HG02763 (cell line): ENCODE results near the gene PHOSPHO1.
A peak's percentile ranks its signal among the peaks of the same experiment; 100 is the strongest.

Source experiments
- ATAC-seq: cut with Tn5 transposase; IDR thresholded peaks from one replicate; pipeline ENCODE4 v1.9.1; 2021; ENCODE audit warnings: mild to moderate bottlenecking, moderate library complexity; ENCODE audit not compliant: unreplicated experiment

The PHOSPHO1 gene

DNA sequence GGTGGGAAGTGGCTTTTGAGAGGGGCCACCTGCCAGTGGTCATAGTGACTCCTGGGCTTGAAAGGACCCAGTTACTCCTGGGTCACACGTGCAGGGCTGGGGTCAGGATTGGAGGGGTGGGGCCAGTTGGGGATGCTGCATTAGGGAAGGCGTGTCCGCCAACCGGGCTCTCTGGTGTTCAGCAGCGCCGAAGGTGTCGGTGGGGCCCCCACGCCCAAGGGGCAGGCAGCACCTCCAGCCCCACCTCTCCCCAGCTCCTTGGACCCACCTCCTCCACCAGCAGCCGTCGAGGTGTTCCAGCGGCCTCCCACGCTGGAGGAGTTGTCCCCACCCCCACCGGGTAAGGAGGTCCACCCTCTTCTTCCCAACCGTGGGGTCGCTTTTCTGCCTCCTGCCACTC, 10.6 kb downstream of the PHOSPHO1 start:
- no peak for ATAC-seq

DNA sequence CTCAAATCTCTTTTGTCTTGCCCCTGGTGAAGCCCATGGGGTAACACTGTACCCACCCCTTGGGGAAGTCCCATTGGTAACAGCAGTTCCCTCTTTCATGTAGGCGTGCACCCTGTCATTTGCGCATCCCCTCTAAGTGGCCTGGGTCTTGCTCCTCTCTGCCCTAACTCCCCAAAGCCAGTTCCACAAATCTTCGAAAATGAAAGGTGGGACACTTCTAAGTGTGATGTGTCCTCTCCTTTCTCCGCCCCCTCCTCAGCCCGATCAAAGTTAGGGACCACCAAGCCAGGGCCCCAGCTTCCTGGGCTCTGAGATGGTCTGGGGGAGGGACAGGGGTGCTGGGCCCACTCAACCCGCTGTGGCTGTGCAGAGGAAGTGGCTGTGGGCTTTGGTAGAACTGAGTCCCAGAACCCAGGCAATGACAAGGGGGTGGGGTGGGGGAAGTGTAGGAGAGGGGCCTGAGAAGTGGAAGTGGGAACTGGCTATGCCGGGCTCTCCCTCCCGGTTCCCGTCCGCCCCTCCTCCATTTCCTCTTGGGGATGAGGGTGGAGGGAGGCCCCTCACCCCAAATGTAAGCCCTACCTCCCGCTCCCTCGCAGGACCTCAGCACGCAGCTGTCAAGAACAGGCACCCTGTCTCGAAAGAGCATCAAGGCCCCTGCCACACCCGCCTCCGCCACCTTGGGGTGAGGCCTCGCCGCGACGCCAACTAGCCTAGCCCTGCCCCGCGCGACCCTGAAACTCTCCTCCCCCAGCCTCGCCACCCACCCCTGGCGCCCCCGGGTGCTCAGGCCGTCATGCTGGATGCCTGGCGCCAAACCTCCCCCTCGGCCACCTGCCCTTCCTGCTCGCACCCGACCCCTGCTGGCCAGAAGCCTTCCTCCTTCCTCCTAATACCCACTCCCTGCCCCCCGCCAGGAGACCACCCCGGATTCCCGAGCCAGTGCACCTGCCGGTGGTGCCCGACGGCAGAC, 11.4 kb downstream of the PHOSPHO1 start:
- ATAC-seq: no peak

DNA sequence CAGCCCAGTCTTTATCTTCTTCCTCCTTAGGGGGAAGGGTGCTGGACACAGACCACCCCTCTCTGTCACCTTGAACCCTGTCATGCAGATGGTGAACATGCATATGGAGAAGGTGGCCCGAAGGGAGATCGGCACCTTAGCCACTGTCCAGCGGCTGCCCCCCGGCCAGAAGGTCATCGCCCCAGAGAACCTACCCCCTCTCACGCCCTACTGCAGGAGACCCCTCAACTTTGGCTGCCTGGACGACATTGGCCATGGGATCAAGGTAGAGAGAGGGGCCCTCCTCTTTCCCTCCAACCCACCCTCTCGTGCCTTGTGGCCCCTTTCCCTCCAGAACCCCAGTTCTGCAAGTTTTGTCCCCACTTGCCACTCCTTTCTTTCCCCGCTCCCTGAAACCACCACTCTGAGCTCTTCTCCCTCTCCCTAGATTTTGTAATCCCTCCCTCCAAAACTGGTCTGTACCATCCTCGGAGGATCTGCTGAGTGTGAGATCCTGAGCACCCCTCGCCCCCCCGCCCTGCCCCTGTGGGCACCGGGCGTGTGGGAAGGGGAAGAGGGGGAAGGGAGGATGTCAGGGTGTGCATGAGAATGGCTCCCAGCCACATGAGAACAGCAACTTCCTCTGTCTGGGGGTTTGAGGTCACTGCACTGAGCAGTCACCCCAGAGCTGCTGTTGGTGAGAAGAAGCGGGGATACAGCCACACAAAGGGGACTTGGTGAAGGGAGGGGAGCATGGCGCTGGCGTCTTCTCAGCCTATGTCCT, 12.8 kb downstream of the PHOSPHO1 start:
- peak; percentile 38 for ATAC-seq

DNA sequence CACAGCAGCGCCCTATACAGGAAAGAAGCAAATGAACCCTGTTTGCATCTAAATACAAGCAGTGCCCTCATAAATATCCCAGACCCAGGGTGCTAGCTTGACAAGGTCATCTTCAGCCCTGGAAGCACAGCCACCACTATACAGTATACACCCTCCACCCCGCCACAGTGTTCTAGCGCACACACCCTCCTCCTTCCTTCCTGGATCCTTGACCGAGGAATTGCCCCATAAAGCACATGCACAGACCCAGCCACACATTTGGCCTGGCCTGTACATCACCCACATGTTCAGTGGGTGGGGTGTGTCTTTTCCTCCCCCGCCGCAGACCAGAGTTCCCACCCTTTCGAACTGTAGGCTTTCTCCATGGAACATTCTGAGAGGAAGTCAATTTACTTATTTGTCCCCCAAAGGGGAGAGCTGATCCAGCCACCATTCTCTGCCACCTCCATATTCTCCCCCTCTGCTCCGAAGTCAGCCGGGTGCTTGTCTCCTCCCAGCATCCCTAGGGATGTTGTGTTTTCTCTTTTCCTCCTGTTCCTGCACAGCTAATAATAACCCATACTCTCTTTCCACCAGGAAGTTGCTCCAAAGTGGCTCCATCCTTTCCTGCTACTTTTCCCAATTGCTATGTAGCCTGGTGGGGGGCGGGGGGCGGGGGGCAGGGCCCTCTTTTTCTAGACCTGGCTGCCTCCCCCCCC, 13.5 kb downstream of the PHOSPHO1 start:
- ATAC-seq: no peak

DNA sequence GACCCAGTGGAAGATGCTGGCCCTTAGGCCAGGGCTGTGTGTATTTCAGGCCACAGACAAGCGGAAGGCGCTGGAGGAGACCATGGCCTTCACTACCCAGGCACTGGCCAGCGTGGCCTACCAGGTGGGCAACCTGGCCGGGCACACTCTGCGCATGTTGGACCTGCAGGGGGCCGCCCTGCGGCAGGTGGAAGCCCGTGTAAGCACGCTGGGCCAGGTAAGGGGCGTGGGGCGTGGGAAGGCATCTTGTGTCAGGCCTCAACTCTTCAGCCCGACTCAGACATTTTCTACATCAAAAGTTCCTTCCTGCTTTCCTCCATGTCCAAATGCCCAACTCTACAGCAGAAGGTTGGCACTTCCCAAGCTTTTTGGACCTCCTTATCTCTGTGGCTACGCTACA, 14.1 kb downstream of the PHOSPHO1 start:
- no peak for ATAC-seq

DNA sequence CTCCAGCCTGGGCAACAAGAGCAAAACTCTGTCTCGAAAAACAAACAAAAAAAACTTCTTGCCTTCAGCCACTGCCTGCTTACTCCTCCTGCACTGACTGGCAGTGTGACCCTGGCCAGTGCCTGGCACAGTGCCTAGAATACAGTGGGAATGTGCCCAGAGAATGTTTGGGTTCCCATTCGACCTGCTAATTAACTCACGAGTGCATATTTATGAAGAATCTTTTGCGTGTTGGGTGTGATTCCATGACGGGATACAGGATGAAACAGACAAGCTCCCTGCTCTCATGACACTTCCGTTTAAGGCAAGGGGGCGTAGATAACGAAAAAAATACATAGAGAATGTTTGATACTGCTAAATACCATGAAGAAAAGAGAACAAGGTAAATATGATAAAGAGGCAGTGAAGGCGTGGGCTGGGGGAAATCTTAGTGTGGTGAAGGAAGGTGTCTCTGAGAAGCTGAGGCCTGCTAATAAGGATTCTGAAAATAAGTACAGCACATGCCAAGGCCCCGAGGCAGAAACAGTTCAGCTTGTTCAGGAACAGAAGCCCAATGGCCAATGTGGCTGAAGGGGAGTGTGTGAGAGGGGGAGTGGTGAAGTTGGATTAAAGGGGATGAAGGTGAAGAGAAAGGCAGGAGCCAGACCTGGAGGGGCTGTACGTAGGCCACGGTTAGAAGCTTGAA, 15.8 kb downstream of the PHOSPHO1 start:
- ATAC-seq: no peak

DNA sequence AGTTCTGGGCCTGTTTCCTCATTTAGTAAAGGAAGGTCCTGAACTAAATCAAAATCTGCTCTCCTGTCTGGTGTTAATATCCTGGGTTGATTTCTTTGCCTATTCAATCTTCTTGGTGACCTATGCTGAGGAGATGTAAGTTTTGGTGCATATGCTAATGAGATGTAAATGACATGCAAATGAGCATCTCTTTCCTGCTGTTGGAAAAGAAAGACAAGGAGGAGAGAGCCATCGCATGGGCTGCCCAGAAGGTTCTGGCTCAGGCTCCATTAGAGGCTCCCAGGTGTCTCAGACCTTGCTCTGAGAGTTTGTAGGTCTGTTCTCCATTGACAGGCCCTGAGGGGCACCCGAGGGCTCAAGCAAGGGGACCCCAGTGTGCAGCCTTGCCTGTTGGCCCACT, 16.7 kb downstream of the PHOSPHO1 start:
- no peak for ATAC-seq

DNA sequence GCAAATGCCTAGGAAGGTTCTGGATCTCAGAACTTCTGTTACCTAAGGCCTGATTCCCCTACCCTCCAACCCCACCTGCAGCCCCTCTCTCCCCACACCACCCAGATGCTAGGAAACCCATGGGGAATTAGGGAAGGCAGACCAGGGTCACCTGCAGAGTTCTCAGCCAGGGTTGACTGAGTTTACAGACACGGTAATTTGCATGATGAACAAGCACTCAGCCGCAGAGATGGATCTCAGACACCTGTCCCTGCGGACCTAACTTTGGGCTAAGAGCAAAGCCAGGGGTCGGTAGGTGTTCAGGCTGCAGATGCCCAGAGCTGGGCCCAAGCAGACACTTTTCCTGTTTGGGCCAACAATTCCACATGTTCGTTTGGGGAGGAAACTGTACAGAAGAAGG, 17.2 kb downstream of the PHOSPHO1 start:
- ATAC-seq: no peak

DNA sequence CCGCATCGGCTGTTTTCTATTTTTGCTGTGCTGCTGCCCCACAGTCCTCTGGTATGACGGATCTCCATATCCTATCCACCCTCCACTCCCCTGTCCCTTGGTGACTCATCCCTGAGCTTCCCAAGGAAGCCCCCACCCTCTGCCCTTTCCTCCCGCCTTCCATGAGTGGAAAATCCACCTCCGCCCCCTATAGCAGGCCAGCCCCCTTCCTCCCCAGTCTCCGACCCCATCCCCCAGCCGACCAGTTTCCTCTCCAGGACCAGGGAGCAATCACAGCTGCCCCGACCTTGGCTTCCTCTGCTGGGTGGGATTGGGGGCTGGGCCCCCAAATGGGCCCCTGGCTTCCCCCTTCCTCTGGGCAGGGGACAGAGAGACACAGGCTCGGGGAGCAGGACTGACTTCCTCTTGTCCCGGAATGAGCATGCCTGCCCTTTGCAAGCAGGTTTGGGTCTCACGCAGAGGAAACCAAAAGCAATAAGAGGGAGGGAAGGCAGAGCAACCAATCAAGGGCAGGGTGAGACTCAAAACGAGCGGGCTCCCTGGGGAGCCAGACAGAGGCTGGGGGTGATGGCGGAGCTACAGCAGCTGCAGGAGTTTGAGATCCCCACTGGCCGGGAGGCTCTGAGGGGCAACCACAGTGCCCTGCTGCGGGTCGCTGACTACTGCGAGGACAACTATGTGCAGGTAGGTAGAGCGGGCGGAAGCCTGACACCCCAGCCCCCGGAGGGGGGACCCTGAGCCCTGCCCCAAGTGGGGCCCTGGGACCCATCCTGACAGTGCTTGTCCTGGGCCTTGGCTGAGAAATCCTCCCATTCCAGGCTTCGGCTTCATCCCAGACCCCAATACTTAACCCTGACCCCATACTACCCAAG, 20.2 kb downstream of the PHOSPHO1 start, which contains the start of the genes ABI3 and GNGT2:
Gene ABI3 (plus strand): TSS at position 550 of the 872 bp plus-strand sequence. CDS start 18 bp downstream, at position 568.
Gene GNGT2 (minus strand): TSS at position 417 of the 872 bp plus-strand sequence. CDS start 3,152 bp downstream, outside the sequence.
- ATAC-seq: peak; percentile 79

DNA sequence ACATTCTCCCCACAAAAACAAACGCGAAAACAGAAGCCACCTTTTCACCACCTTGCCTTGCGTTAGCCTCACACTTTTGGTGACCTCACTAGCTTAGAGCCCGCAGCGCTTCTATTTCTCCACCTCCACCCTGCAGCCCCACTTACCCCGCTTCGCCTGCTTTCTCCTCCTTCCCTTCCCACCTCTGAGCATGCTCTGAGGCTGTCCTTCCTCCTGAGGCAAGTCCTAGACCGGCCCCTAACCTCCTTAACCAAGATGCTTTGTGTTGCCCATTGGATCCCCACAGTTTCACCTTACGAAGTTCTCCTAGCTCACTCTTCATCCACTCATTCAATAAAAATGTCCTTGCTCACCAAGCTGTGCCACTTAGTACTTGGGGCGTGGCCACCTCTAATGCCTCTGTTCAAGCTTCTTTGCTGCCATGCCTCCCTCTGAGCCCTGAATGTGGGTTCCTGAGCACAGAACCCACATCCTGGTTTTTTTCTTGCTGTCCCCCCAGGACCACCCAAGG, 21.5 kb downstream of the PHOSPHO1 start:
- ATAC-seq: no peak

DNA sequence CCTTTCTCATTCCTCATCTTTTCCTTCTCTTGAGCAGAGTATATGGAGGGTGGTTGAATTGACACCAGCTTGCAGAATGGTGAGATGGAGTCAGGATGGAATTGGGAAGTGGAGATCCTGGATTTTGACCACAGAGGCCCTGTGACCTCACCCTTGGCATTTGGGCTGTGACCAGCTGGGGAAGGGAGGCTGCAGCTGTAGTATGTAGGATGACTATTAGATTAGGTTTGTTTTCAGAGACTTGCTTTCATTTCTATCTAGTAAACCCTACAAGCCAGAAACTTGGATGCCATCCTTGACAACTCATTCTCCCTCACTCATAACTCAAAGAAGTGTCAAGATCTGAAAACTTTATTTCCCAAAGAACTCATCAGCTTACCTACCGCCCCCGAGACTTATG, 26.1 kb downstream of the PHOSPHO1 start:
- no peak for ATAC-seq

DNA sequence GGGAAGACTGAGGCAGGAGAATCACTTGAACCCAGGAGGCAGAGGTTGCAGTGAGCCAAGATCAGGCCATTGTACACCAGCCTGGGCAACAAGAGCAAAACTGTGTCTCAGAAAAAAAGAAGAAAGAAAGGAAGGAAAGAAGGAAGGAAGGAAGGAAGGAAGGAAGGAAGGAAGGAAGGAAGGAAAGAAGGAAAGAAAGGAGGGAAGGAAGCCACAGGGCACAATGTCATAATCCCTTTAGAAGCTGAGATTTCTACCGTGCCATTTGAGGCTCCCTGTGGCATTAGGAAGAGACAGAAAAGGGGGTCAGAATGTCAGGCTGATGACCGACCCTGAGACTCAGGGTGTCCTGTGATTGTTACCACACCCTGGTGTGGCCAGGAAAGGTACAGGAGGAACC, 26.8 kb downstream of the PHOSPHO1 start:
- ATAC-seq: no peak

DNA sequence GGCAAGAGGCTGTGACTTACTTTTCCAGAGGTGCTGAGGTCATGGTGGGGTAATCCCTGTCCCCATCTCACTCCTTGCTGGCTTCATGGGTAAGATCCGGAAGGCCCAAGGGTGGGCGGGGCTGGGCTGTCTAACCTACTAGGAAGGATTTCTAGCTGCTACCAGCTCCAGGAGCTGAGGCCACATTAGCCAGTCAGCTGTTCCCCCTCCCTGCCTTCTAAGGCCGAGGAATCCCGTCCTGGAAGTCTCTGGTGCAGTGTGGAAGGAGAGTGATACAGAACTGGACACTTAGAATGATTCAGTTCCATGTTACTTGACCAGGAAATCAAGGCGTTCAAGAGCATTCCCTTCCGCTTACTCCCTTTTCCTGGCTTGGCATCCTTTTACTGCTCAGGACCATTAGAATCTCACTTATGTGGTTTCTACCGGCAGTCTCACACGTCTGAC, 29.1 kb downstream of the PHOSPHO1 start:
- ATAC-seq: no peak

DNA sequence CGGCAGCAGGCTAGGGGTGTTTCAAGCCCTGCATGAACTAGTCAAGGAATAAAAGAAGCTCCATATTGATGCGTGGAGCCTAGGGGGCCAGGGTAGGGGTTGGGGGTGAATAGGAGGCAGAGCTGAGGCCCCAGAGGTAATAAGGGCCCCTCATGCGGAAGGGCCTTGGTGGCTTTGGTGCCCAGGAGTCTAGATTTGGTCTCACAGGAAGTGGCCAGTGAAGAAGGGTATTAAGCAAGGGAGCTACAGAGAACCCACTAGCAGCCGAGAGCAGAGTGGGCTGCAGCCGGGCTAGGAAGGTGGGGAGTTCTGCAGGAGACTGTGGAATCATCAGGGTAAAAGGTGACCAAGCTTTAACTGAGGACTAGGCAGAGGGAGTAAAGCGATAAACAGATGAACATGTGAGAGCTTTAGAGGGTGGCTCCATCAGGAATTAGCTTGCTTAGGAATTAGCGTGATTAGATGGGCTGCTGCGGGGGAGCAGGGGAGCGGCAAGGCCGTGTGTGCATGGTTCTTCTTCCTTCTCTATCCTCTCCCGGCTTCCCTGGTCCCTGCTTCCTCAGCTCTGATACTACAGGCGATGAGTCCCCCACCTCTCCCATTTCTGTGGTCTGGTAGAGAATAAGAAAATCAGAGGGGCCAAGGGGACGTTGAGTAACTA, 30.0 kb downstream of the PHOSPHO1 start:
- no peak for ATAC-seq

DNA sequence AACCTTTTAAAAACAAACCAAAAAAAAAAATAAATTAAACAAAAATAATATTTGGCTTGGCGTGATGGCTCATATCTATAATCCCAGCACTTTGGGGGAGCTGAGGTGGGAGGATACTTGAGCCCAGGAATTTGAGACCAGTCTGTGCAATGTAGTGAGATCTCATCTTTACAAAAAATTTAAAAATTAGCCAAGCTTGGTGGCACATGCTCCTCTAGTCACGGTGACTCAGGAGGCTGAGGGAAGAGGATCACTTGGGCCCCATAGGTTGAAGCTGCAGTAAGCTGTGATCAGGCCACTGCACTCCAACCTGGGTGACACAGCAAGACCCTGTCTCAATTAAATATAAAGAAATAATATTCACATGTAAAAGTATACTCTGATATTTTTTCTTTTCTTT, 32.4 kb downstream of the PHOSPHO1 start:
- ATAC-seq: no peak

DNA sequence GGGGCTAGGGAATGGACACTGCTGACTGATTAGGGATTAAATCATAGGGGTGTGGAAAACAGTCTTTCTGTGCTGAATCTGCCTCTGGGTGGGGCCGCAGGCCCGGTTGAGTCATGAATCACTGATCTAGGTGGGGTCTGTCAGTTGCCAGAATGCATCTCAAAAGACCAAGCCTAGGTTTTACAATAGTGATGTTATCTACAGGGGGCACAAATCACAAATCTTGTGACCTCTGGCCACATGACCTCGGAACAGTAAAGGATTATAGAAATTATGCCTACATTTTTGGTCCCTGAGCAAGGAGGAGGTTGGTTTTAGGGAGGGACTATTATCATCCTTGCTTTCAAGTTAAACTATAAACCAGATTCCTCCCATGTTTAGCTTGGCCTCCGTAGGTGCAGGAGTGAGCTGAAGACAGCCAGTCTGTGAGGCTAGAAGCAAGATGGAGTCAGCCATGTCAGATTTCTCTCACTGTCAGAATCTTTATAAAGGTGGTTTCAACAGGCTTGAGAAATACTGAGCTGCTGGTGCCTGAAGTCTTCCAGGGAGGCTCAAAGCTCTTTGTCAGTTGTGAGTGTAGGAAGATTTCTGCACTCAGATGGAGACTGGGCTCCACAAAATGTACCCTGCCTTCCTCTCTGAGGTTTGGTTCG, 33.1 kb downstream of the PHOSPHO1 start:
- ATAC-seq: no peak

DNA sequence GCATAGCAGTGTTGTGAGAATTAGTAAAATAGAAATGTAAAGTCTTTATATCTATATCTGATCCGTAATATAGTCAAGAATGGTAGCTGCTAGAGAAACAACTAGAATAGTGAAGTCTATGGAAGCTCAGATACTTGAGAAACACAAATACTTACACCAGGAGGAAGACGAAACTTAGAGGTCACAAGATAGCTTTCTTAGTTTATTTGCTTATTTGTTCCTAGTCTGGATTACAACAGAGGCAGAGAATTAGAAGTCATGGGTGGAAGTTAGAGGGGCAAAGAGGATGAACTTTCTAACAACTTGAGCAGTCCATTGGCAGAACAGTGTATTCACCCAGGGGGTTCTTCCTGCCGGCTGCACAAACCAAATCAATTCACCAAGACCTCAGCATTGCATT, 34.1 kb downstream of the PHOSPHO1 start:
- no peak for ATAC-seq

DNA sequence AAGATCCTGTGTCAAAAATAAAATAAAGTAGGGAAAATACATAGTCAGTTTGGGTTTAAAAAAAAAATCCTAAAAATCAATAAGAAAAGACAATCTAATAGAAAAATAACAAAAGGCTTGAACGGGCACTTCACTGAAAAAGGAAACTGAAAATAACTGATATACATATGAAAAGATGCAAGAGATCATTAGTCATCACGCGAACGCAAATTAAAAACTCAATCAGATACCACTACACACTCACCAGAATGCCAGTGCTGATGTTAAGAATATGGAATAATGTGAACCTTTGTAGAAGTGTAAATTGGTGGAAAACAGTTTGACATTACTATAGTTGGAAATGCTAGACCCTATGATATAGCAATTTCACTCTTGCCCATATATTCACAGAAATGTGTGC, 34.8 kb downstream of the PHOSPHO1 start:
- no peak for ATAC-seq
